ENCODE results near the gene SERPINB2.
A peak's percentile ranks its signal among the peaks of the same experiment; 100 is the strongest.

SERPINB2 gene, protein sequence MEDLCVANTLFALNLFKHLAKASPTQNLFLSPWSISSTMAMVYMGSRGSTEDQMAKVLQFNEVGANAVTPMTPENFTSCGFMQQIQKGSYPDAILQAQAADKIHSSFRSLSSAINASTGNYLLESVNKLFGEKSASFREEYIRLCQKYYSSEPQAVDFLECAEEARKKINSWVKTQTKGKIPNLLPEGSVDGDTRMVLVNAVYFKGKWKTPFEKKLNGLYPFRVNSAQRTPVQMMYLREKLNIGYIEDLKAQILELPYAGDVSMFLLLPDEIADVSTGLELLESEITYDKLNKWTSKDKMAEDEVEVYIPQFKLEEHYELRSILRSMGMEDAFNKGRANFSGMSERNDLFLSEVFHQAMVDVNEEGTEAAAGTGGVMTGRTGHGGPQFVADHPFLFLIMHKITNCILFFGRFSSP

DNA sequence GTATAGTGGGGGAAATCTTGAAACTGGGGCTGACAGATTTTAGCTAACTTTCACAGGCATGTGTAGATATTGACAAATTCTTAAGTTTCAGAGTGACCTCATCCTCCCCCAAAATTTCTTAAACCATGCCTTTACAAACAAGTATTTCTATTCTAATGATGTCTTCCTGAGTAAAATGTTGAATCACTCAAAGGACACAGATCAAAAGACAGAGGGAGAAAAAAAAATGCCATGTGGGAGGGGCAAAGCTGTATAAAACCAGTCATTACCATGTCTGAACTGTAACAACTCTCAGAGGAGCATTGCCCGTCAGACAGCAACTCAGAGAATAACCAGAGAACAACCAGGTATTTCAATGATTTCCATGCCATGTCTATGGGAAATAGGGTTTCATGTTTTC is at the start of gene SERPINB2:
Gene SERPINB2, plus strand, starts transcription at position 282 of the 400 bp plus-strand sequence. CDS start 3,740 bp downstream, outside the sequence.
- peaks cover 24% of the 10 kb centered on the region for H3K4me1 ChIP-seq (ENCODE audit: low read length)
- no peak within 1 kb of the TSS for H3K4me3 ChIP-seq (ENCODE audit: low read length)
- H3K27ac ChIP-seq (ENCODE audit: low read length), result no peak within 1 kb of the TSS
- H2AFZ ChIP-seq (ENCODE audit: low read depth, low read length), result no peak within 1 kb of the TSS
- no peaks in the 10 kb centered on the region for H3K36me3 ChIP-seq (replicated peaks; ENCODE audit: low read depth, low read length)
- no peak within 1 kb of the TSS for H3K4me2 ChIP-seq (ENCODE audit: low read length)
- TF ChIP-seq, protein P1, sequence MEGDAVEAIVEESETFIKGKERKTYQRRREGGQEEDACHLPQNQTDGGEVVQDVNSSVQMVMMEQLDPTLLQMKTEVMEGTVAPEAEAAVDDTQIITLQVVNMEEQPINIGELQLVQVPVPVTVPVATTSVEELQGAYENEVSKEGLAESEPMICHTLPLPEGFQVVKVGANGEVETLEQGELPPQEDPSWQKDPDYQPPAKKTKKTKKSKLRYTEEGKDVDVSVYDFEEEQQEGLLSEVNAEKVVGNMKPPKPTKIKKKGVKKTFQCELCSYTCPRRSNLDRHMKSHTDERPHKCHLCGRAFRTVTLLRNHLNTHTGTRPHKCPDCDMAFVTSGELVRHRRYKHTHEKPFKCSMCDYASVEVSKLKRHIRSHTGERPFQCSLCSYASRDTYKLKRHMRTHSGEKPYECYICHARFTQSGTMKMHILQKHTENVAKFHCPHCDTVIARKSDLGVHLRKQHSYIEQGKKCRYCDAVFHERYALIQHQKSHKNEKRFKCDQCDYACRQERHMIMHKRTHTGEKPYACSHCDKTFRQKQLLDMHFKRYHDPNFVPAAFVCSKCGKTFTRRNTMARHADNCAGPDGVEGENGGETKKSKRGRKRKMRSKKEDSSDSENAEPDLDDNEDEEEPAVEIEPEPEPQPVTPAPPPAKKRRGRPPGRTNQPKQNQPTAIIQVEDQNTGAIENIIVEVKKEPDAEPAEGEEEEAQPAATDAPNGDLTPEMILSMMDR (IDR thresholded peaks at IDR 0.05; ENCODE audit: low read depth, low read length), result no peak
- no peak for TF ChIP-seq EZH2phosphoT487 (IDR thresholded peaks at IDR 0.05; ENCODE audit: low read depth)
- H3K27me3 ChIP-seq (ENCODE audit: low read depth, low read length), result peaks cover 12% of the 10 kb centered on the region
- H3K9ac ChIP-seq (ENCODE audit: low read length), result no peak within 1 kb of the TSS
- H3K9me3 ChIP-seq (ENCODE audit: insufficient read depth, low read length), result no peaks in the 10 kb centered on the region
- no peaks in the 10 kb centered on the region for H4K20me1 ChIP-seq (ENCODE audit: insufficient read depth, low read length)
- H3K79me2 ChIP-seq (ENCODE audit: low read length), result no peaks in the 10 kb centered on the region

DNA sequence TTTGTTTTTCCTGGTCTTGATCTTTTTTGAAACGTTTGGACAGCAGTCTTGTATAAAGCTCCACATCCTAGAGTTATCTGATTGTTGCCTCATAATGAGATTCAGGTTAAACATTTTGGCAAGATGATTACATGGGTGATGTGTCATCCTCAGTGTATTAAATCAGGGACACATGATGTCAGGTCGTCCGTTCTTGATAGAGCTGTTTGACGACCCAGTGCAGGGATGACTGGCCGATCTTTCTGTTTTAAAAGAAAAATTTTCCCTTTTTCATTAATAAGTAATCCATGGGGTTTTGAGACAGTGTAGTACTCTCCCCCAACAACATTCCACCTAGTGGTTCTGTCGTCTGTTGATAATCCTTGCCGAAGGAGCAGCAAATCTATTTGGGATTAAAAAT is 44.5 kb upstream of the SERPINB2 start:
- H3K4me3 ChIP-seq (ENCODE audit: low read length), result peak overlapping the region; percentile 66
- no peaks in the 10 kb centered on the region for H3K36me3 ChIP-seq (replicated peaks; ENCODE audit: low read depth, low read length)
- TF ChIP-seq, protein P1 (IDR thresholded peaks at IDR 0.05; ENCODE audit: low read depth, low read length), result no peak
- TF ChIP-seq EZH2phosphoT487 (IDR thresholded peaks at IDR 0.05; ENCODE audit: low read depth), result 0 out of 2 replicates have a peak, but pooled peaks have one; percentile 16
- H3K4me1 ChIP-seq (ENCODE audit: low read length), result peaks cover 38% of the 10 kb centered on the region
- no peak overlapping the region for H3K27ac ChIP-seq (ENCODE audit: low read length)
- H2AFZ ChIP-seq (ENCODE audit: low read depth, low read length), result no peak overlapping the region
- peaks cover 53% of the 10 kb centered on the region for H3K27me3 ChIP-seq (ENCODE audit: low read depth, low read length)
- peak overlapping the region; percentile 70 for H3K4me2 ChIP-seq (ENCODE audit: low read length)
- H3K79me2 ChIP-seq (ENCODE audit: low read length), result no peaks in the 10 kb centered on the region
- no peaks in the 10 kb centered on the region for H3K9me3 ChIP-seq (ENCODE audit: insufficient read depth, low read length)
- H3K9ac ChIP-seq (ENCODE audit: low read length), result no peak overlapping the region
- no peaks in the 10 kb centered on the region for H4K20me1 ChIP-seq (ENCODE audit: insufficient read depth, low read length)

DNA sequence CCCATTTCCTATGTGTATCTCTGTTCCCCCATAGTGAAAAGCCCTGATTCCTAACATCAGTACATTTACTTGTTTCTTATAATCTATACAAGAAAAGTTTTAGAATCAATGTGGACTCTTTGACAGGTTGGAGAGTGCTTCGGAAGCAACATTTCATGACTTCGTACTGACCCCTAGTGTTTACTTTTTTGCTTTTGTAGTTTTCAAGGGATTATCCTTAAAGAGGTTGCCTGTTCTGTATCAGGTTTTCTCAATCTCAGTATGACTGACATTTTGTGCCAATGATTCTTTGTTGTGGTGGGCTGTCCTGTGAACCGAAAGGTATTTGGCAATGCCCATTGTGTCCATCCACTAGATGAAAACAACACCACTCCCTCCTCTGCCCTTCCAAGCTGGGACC is 43.3 kb upstream of the SERPINB2 start:
- peaks cover 36% of the 10 kb centered on the region for H3K4me1 ChIP-seq (ENCODE audit: low read length)
- TF ChIP-seq EZH2phosphoT487 (IDR thresholded peaks at IDR 0.05; ENCODE audit: low read depth), result no peak
- TF ChIP-seq, protein P1 (IDR thresholded peaks at IDR 0.05; ENCODE audit: low read depth, low read length), result peak; percentile 95
- H3K4me3 ChIP-seq (ENCODE audit: low read length), result no peak overlapping the region
- H3K9ac ChIP-seq (ENCODE audit: low read length), result no peak overlapping the region
- H3K36me3 ChIP-seq (replicated peaks; ENCODE audit: low read depth, low read length), result no peaks in the 10 kb centered on the region
- no peak overlapping the region for H3K27ac ChIP-seq (ENCODE audit: low read length)
- H3K27me3 ChIP-seq (ENCODE audit: low read depth, low read length), result peaks cover 62% of the 10 kb centered on the region
- no peaks in the 10 kb centered on the region for H4K20me1 ChIP-seq (ENCODE audit: insufficient read depth, low read length)
- H3K4me2 ChIP-seq (ENCODE audit: low read length), result peak overlapping the region; percentile 70; the same call in 1 of the 2 replicates
- H3K79me2 ChIP-seq (ENCODE audit: low read length), result no peaks in the 10 kb centered on the region
- H3K9me3 ChIP-seq (ENCODE audit: insufficient read depth, low read length), result no peaks in the 10 kb centered on the region
- no peak overlapping the region for H2AFZ ChIP-seq (ENCODE audit: low read depth, low read length)

DNA sequence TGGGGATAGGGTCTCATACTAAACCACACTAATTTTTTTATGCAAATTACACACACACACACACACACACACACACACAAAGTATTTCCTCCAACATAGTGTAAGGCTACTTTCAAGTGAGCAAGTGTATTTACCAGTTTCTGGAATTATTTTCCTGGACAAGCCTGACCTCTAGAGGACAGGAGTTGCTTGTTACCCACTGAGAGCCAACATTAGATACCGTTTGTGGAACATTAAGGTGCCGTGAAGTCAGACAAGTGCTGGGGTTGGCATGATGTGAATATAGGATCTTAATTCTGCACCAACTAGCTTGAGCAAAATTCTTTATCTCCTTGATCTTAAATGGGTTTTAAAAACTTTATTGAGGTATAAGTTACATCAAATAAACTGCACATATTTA is 39.3 kb upstream of the SERPINB2 start:
- peaks cover 20% of the 10 kb centered on the region for H3K4me1 ChIP-seq (ENCODE audit: low read length)
- no peaks in the 10 kb centered on the region for H3K9me3 ChIP-seq (ENCODE audit: insufficient read depth, low read length)
- H3K9ac ChIP-seq (ENCODE audit: low read length), result no peak overlapping the region
- peak overlapping the region; percentile 53 for H3K4me2 ChIP-seq (ENCODE audit: low read length)
- H3K27ac ChIP-seq (ENCODE audit: low read length), result no peak overlapping the region
- no peaks in the 10 kb centered on the region for H3K79me2 ChIP-seq (ENCODE audit: low read length)
- peaks cover 48% of the 10 kb centered on the region for H3K27me3 ChIP-seq (ENCODE audit: low read depth, low read length)
- TF ChIP-seq EZH2phosphoT487 (IDR thresholded peaks at IDR 0.05; ENCODE audit: low read depth), result no peak
- TF ChIP-seq, protein P1 (IDR thresholded peaks at IDR 0.05; ENCODE audit: low read depth, low read length), result peak; percentile 99
- peak overlapping the region; percentile 63 for H2AFZ ChIP-seq (ENCODE audit: low read depth, low read length)
- no peaks in the 10 kb centered on the region for H3K36me3 ChIP-seq (replicated peaks; ENCODE audit: low read depth, low read length)
- H4K20me1 ChIP-seq (ENCODE audit: insufficient read depth, low read length), result no peaks in the 10 kb centered on the region
- peak overlapping the region; percentile 22 for H3K4me3 ChIP-seq (ENCODE audit: low read length)
